ENCODE measurements around the gene DTNBP1. TPM values are rescaled to one million over a fixed set of nuclear protein-coding genes. Genes with fewer than 3 reads are reported as not detected.

DTNBP1 gene
- total RNA-seq, 2 donors from 2014 or later, result 11.5 to 30.8 TPM

DNA sequence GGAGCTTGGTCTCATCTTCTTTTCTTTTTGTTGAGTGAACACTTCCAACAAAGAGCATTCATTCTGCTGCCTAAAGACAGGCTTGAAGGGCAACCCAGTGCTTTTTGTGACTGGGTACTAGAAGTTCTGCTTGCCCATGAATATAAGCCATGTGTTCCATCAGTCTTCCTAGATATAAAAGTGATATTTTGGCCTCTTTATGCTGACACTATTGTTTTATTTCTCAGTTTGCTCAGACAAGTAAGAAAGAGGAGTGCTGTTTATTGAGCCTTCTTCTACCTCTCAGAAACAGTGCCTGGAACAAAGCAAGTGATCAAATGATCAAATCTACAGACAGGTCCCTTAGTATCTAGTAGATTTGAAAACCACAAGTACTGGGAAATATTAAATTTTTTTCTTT, 2.4 kb upstream of the DTNBP1 start:
- no peak for DNase-seq (ENCODE audit: low spot score)
- TF ChIP-seq, protein P1, sequence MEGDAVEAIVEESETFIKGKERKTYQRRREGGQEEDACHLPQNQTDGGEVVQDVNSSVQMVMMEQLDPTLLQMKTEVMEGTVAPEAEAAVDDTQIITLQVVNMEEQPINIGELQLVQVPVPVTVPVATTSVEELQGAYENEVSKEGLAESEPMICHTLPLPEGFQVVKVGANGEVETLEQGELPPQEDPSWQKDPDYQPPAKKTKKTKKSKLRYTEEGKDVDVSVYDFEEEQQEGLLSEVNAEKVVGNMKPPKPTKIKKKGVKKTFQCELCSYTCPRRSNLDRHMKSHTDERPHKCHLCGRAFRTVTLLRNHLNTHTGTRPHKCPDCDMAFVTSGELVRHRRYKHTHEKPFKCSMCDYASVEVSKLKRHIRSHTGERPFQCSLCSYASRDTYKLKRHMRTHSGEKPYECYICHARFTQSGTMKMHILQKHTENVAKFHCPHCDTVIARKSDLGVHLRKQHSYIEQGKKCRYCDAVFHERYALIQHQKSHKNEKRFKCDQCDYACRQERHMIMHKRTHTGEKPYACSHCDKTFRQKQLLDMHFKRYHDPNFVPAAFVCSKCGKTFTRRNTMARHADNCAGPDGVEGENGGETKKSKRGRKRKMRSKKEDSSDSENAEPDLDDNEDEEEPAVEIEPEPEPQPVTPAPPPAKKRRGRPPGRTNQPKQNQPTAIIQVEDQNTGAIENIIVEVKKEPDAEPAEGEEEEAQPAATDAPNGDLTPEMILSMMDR (IDR thresholded peaks at IDR 0.05), result no peak
- H3K9me3 ChIP-seq, result no peaks in the 10 kb centered on the region
- peaks cover 8 to 16% of the 10 kb centered on the region in 2 donors for H3K4me1 ChIP-seq (ENCODE audit: control insufficient read depth in 1 of 2, low read depth in 2 of 2)
- no peak overlapping the region for H3K4me3 ChIP-seq
- no peak for ATAC-seq (ENCODE audit: insufficient number of reproducible peaks, low FRiP score, low read depth)
- no peak overlapping the region for H3K27ac ChIP-seq
- H3K36me3 ChIP-seq, result no peaks in the 10 kb centered on the region
- H3K27me3 ChIP-seq (replicated peaks; ENCODE audit: insufficient read depth), result no peaks in the 10 kb centered on the region

DNA sequence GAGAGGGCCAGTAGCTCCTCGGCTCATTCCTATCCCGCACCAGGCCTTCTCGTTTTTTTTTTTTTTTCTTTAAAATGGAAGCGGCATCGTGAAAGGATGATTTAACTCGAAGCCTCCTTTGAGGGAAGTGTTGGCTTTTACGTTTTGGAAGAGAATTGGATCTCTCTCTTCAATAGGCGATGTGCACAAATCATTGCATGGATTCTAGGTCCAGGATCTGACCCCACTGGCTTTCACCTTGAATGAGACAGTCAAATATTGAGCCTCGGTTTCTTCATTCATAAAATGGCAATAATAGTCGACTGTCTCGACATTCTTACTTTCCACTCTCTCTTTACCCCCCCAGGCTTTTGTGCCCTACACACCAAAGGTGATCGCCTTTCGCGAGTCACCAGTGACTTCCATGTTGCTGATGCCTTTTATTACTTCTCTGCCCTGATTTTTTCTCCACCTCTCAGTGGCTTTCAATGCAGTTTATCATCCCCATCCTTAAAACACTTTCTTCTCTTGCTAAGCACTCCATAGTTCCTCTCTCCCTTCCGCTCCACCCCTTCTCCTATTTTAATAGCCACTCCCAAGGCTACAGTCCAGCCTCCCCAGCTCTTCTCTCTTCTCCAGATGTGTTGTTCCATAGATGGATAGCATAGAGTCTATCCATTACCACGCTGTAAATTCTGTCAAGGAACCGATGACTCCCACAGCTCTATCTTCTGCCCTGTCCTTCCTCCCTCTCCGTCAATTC, 473 bp upstream of the DTNBP1 start:
- no peak for ATAC-seq (ENCODE audit: insufficient number of reproducible peaks, low FRiP score, low read depth)
- TF ChIP-seq, protein P1 (IDR thresholded peaks at IDR 0.05), result no peak
- peak overlapping the region; percentile 66 to 75 for H3K27ac ChIP-seq
- H3K9me3 ChIP-seq, result no peaks in the 10 kb centered on the region
- peak overlapping the region; percentile 93 for H3K4me3 ChIP-seq
- no peaks in the 10 kb centered on the region for H3K27me3 ChIP-seq (replicated peaks; ENCODE audit: insufficient read depth)
- no peaks in the 10 kb centered on the region for H3K36me3 ChIP-seq
- peaks cover 8 to 16% of the 10 kb centered on the region in 2 donors for H3K4me1 ChIP-seq (ENCODE audit: control insufficient read depth in 1 of 2, low read depth in 2 of 2)
- no peak for DNase-seq (ENCODE audit: low spot score)

DNA sequence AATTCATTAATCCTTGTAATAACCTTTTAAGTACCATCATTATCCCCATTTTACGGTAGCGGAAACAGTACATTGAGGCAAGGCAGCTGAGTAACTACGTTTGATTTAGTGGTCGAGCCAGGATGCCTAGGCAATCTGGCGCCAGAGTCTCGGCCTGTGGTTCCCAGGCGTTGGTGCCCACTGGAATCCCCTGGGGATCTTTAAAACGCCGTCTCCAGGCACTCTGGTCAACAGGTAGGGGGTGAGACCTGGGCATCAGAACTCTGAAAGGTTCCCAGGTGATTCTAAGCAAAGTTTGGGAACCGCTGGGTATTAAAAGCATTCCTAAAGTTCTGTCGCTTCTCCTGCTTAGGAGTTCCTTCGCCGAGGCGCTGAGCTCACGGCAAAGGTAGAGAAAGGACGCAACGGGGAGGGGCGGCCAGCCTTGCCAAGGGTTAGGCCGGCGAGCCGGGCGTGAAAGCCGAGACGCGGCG, 939 bp downstream of the DTNBP1 start:
- Histone ChIP-seq H3K9me3 (no peaks in the 10 kb centered on the region), H3K4me1 (ENCODE audit: control insufficient read depth in 1 of 2, low read depth in 2 of 2) (peaks cover 8 to 16% of the 10 kb centered on the region in 2 donors), H3K36me3 (no peaks in the 10 kb centered on the region), H3K27ac (peak overlapping the region; percentile 66 to 75), H3K27me3 (replicated peaks; ENCODE audit: insufficient read depth) (no peaks in the 10 kb centered on the region), H3K4me3 (peak overlapping the region; percentile 93)
- no peak for DNase-seq (ENCODE audit: low spot score)
- ATAC-seq (ENCODE audit: insufficient number of reproducible peaks, low FRiP score, low read depth), result no peak
- TF ChIP-seq, protein P1 (IDR thresholded peaks at IDR 0.05), result no peak

DNA sequence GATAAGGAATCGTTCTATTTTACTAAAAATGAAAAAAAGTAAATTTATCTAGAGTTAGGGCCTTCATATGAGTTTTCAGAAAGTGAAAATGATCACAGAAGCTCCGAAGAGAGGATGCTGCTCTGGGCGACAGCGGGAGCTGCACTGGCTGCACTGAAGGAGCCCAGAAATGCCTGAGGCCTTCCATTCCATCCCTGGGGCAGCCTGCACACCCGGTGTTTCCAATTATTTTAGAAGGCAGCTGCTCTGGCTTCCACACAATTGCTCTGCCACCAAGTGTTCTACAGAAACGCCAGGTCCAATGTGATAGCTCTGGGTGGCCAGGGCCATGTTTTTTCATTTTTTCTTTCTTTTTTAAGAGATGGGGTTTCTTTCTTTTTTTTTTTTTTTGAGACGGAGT, 3.6 kb downstream of the DTNBP1 start:
- no peak for DNase-seq (ENCODE audit: low spot score)
- peaks cover 8 to 20% of the 10 kb centered on the region in 2 donors for H3K4me1 ChIP-seq (ENCODE audit: control insufficient read depth in 1 of 2, low read depth in 2 of 2)
- no peaks in the 10 kb centered on the region for H3K27me3 ChIP-seq (replicated peaks; ENCODE audit: insufficient read depth)
- no peak overlapping the region for H3K4me3 ChIP-seq
- no peaks in the 10 kb centered on the region for H3K9me3 ChIP-seq
- H3K27ac ChIP-seq, result no peak overlapping the region
- no peaks in the 10 kb centered on the region for H3K36me3 ChIP-seq
- TF ChIP-seq, protein P1 (IDR thresholded peaks at IDR 0.05), result no peak
- no peak for ATAC-seq (ENCODE audit: insufficient number of reproducible peaks, low FRiP score, low read depth)

DNA sequence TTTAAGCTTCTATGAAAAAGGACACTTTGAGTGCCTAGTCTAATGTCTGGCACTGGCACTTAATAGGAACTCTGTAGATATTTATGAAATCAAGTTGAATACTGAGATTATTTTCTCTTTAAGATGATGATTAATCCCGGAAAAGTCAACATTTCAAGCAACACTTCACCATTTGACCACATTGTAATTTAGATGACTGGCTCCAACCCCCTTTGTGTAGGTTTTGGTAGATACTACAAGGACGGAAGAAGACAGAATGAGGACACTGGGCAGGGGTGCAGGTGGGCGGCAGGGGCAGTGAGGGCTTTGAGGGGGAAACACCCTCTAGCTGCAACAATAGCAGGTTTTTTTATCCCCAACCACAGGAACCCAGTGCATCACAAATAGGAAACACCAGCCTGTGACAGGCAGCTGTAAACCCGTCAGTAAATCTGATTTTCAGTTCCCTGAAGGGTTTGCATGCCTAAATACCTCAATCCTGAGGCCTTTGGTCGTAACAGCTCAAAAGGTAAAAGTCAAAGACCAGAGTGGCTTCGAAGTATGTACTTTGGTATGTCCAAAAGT, 4.6 kb downstream of the DTNBP1 start:
- H3K36me3 ChIP-seq, result no peaks in the 10 kb centered on the region
- TF ChIP-seq, protein P1 (IDR thresholded peaks at IDR 0.05), result no peak
- no peak overlapping the region for H3K27ac ChIP-seq
- no peak for DNase-seq (ENCODE audit: low spot score)
- H3K27me3 ChIP-seq (replicated peaks; ENCODE audit: insufficient read depth), result no peaks in the 10 kb centered on the region
- ATAC-seq (ENCODE audit: insufficient number of reproducible peaks, low FRiP score, low read depth), result no peak
- peaks cover 6 to 17% of the 10 kb centered on the region in 2 donors for H3K4me1 ChIP-seq (ENCODE audit: control insufficient read depth in 1 of 2, low read depth in 2 of 2)
- no peaks in the 10 kb centered on the region for H3K9me3 ChIP-seq
- no peak overlapping the region for H3K4me3 ChIP-seq
